ENCODE data around the gene CPNE4. TPM values are rescaled to one million over a fixed set of nuclear protein-coding genes. Genes with fewer than 3 reads are reported as not detected.

CPNE4 gene
- total RNA-seq, 2 donors from 2014 or later, result 0.16 TPM; not detected in 1

GRCh38 chr3:131712662-131713061 is 322.2 kb downstream of the CPNE4 start:
- no peaks in the 10 kb centered on the region for H3K4me1 ChIP-seq
- intact Hi-C loops (cut with DNase I), result no loop called here
- no peak overlapping the region for H3K27ac ChIP-seq
- no peak for DNase-seq
- no peak overlapping the region for H3K9ac ChIP-seq (ENCODE audit: low read depth in 2 of 2, low read length in 2 of 2)
- H3K4me3 ChIP-seq, result no peak overlapping the region
- no peaks in the 10 kb centered on the region for H3K9me3 ChIP-seq
- no peaks in the 10 kb centered on the region for H3K36me3 ChIP-seq
- H3K27me3 ChIP-seq, result no peaks in the 10 kb centered on the region
- TF ChIP-seq CTCF (IDR thresholded peaks at IDR 0.05), result no peak

GRCh38 chr3:131711114-131711768 is 323.6 kb downstream of the CPNE4 start:
- DNase-seq, result no peak
- no peak for TF ChIP-seq CTCF (IDR thresholded peaks at IDR 0.05)

GRCh38 chr3:131708241-131708640 is 326.6 kb downstream of the CPNE4 start:
- no peak for DNase-seq
- Histone ChIP-seq H3K9ac (ENCODE audit: low read depth in 2 of 2, low read length in 2 of 2) (no peak overlapping the region), H3K9me3 (no peaks in the 10 kb centered on the region), H3K27me3 (no peaks in the 10 kb centered on the region), H3K27ac (no peak overlapping the region), H3K36me3 (no peaks in the 10 kb centered on the region), H3K4me3 (no peak overlapping the region), H3K4me1 (no peaks in the 10 kb centered on the region)
- no peak for TF ChIP-seq CTCF (IDR thresholded peaks at IDR 0.05)
- intact Hi-C loops (cut with DNase I), result no loop called here

More at GRCh38 chr3:131711114-131711768, 323.6 kb downstream of the CPNE4 start:
- H3K27ac ChIP-seq, result no peak overlapping the region
- no peak overlapping the region for H3K9ac ChIP-seq (ENCODE audit: low read depth in 2 of 2, low read length in 2 of 2)
- H3K36me3 ChIP-seq, result no peaks in the 10 kb centered on the region
- H3K4me3 ChIP-seq, result no peak overlapping the region
- H3K9me3 ChIP-seq, result no peaks in the 10 kb centered on the region
- H3K27me3 ChIP-seq, result no peaks in the 10 kb centered on the region
- no peaks in the 10 kb centered on the region for H3K4me1 ChIP-seq
- intact Hi-C loops (cut with DNase I), result no loop called here

- intact Hi-C loops (cut with DNase I), result no loop called here
- Histone ChIP-seq H3K9ac (ENCODE audit: low read depth in 2 of 2, low read length in 2 of 2) (no peak overlapping the region), H3K36me3 (no peaks in the 10 kb centered on the region), H3K27me3 (no peaks in the 10 kb centered on the region), H3K4me1 (no peaks in the 10 kb centered on the region), H3K27ac (no peak overlapping the region), H3K9me3 (no peaks in the 10 kb centered on the region), H3K4me3 (no peak overlapping the region)
- no peak for DNase-seq
- no peak for TF ChIP-seq CTCF (IDR thresholded peaks at IDR 0.05)
Observed at GRCh38 chr3:131705558-131706051, 329.2 kb downstream of the CPNE4 start.

GRCh38 chr3:131705099-131705498 is 329.7 kb downstream of the CPNE4 start:
- Histone ChIP-seq H3K36me3 (no peaks in the 10 kb centered on the region), H3K9ac (ENCODE audit: low read depth in 2 of 2, low read length in 2 of 2) (no peak overlapping the region), H3K4me1 (no peaks in the 10 kb centered on the region), H3K27ac (no peak overlapping the region), H3K4me3 (no peak overlapping the region), H3K27me3 (no peaks in the 10 kb centered on the region), H3K9me3 (no peaks in the 10 kb centered on the region)
- no peak for DNase-seq
- intact Hi-C loops (cut with DNase I), result no loop called here
- no peak for TF ChIP-seq CTCF (IDR thresholded peaks at IDR 0.05)
